Keratinocyte (primary cell): Measurements from ENCODE around the gene ADARB2.

ENCODE experiments used
- EZH2 ChIP-seq: IDR thresholded peaks from one replicate; pipeline ENCODE4 v1.6.1; 2012; ENCODE audit warnings: inconsistent platforms, mild to moderate bottlenecking, low read length, moderate library complexity
- TF ChIP-seq, protein P1 (sequence below), 3 experiments: IDR thresholded peaks in 1 of 3; conservative IDR thresholded peaks in 1 of 3; optimal IDR thresholded peaks in 1 of 3; 2 replicates in 2 of 3; 3 replicates in 1 of 3; pipeline versions ENCODE3 to v1.5.1; 2011; ENCODE audit warnings: low read length in 3 of 3, mild to moderate bottlenecking in 3 of 3, moderate library complexity in 2 of 3, control low read depth in 1 of 3, inconsistent platforms in 1 of 3; ENCODE audit not compliant: insufficient read depth in 2 of 3; ENCODE audit errors: extremely low read depth in 1 of 3

DNA sequence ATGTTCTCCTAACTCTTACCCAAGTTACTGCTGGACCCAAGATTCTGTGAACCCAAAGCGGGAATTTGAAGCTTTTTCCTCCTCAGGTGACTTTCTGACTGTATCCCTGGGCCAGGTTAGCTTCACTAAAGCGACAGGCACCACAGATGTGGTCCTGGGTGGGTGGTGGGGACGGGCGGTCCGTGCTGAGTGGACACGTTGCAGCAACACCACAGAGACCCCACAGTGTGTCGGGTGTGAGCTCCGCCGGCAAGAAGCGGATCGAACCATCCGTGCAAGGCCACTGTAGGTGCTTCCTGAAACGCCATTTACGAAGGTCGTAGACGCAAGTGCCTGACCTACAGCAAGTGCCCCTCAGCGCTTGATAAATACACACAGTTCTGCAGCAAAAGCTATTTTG is 325.9 kb downstream of the ADARB2 start:
- TF ChIP-seq, protein P1, sequence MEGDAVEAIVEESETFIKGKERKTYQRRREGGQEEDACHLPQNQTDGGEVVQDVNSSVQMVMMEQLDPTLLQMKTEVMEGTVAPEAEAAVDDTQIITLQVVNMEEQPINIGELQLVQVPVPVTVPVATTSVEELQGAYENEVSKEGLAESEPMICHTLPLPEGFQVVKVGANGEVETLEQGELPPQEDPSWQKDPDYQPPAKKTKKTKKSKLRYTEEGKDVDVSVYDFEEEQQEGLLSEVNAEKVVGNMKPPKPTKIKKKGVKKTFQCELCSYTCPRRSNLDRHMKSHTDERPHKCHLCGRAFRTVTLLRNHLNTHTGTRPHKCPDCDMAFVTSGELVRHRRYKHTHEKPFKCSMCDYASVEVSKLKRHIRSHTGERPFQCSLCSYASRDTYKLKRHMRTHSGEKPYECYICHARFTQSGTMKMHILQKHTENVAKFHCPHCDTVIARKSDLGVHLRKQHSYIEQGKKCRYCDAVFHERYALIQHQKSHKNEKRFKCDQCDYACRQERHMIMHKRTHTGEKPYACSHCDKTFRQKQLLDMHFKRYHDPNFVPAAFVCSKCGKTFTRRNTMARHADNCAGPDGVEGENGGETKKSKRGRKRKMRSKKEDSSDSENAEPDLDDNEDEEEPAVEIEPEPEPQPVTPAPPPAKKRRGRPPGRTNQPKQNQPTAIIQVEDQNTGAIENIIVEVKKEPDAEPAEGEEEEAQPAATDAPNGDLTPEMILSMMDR (optimal IDR thresholded peaks at IDR 0.05 in 1 of 3, IDR thresholded peaks at IDR 0.05 in 1 of 3, conservative IDR thresholded peaks at IDR 0.05 in 1 of 3; ENCODE audit: extremely low read depth in 1 of 3, insufficient read depth in 2 of 3, low read length in 3 of 3), result no peak
- no peak for TF ChIP-seq EZH2
